PC-3 (cell line): ENCODE measurements around the gene AGAP5.

Experiments used
- EZH2 ChIP-seq: fragments of 300-600 bp; sonication (generic); IDR thresholded peaks from one replicate; pipeline ENCODE4 v1.6.1; 2017; ENCODE audit warnings: antibody characterized with exemption, mild to moderate bottlenecking, low read length; ENCODE audit not compliant: unreplicated experiment
- EZH2phosphoT487 ChIP-seq: fragments of 300-600 bp; sonication (generic); IDR thresholded peaks from 2 replicates; pipeline ENCODE4 v1.6.1; 2018; ENCODE audit warnings: mild to moderate bottlenecking, antibody characterized with exemption, low read length, borderline replicate concordance
- TF ChIP-seq, protein P1 (sequence below): fragments of 300-600 bp; sonication (generic); conservative IDR thresholded peaks from 2 replicates; pipeline ENCODE4 v1.5.1; 2017; ENCODE audit warnings: antibody characterized with exemption, low read depth, mild to moderate bottlenecking, low read length

GRCh38 chr10:73646598-73647041 is 51.3 kb downstream of the AGAP5 start:
- TF ChIP-seq, protein P1, sequence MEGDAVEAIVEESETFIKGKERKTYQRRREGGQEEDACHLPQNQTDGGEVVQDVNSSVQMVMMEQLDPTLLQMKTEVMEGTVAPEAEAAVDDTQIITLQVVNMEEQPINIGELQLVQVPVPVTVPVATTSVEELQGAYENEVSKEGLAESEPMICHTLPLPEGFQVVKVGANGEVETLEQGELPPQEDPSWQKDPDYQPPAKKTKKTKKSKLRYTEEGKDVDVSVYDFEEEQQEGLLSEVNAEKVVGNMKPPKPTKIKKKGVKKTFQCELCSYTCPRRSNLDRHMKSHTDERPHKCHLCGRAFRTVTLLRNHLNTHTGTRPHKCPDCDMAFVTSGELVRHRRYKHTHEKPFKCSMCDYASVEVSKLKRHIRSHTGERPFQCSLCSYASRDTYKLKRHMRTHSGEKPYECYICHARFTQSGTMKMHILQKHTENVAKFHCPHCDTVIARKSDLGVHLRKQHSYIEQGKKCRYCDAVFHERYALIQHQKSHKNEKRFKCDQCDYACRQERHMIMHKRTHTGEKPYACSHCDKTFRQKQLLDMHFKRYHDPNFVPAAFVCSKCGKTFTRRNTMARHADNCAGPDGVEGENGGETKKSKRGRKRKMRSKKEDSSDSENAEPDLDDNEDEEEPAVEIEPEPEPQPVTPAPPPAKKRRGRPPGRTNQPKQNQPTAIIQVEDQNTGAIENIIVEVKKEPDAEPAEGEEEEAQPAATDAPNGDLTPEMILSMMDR = no peak
- TF ChIP-seq EZH2phosphoT487 (no peak), EZH2 (no peak)
